IPS-18c (cell line): Measurements from ENCODE around the gene SHTN1.

ENCODE experiments used
- H3K4me3 ChIP-seq: 2 replicates; pipeline ENCODE4 v1.7.0; 2013; ENCODE audit warnings: low read depth, mild to moderate bottlenecking, low read length, moderate library complexity; ENCODE audit not compliant: insufficient read depth
- H3K9me3 ChIP-seq: one replicate; pipeline ENCODE4 v1.6.1; 2013; ENCODE audit warnings: mild to moderate bottlenecking, low read length, moderate library complexity; ENCODE audit not compliant: control insufficient read depth, insufficient read depth

SHTN1 gene

DNA sequence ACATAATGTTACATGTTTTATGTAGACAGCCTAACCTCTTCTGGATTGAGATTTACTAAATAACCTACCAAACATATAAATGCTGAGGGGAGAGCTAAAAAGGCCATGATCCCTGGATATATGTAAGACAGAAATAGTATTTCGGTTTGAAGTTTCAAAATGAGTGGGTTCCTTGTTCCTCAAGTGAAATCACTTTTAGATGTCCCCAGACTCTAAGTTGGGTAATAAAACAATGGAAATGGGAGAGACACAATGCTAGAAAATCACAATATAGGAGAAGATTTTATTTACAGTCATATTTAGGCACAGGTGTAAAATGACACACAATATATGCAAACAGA is 56.5 kb downstream of the SHTN1 start:
- Histone ChIP-seq H3K4me3 (no peak overlapping the region), H3K9me3 (no peaks in the 10 kb centered on the region)

- H3K4me3 ChIP-seq: no peak overlapping the region
- H3K9me3 ChIP-seq: no peaks in the 10 kb centered on the region
These were observed 57.0 kb downstream of the SHTN1 start for GRCh38 chr10:116947841-116948529.

GRCh38 chr10:116944911-116945310 is 60.1 kb downstream of the SHTN1 start:
- H3K4me3 ChIP-seq: no peak overlapping the region

DNA sequence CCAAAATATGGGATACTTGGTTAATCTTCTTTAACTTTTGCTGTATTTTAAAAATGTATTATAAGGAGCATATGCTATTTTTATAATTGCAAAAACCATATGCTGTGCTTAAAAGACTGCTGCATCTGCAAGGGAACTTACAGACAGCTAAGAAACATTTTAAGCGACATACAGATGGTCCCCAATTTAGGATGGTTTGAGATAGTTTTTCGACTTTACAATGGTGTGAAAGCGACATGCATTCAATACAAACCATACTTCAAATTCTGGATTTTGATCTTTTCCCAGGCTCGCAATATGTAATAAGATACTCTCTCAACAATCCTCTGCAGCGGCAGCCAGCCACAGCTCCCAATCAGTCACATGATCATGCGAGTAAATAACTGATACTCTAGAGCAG is 73.2 kb downstream of the SHTN1 start:
- Histone ChIP-seq H3K9me3 (no peaks in the 10 kb centered on the region), H3K4me3 (no peak overlapping the region)

More at GRCh38 chr10:116944911-116945310, 60.1 kb downstream of the SHTN1 start:
- H3K9me3 ChIP-seq: no peaks in the 10 kb centered on the region

- no peak overlapping the region for H3K4me3 ChIP-seq
These were observed 78.6 kb downstream of the SHTN1 start for GRCh38 chr10:116926426-116926825.

GRCh38 chr10:116925056-116925455 is 79.9 kb downstream of the SHTN1 start:
- Histone ChIP-seq H3K4me3 (no peak overlapping the region), H3K9me3 (no peaks in the 10 kb centered on the region)

More at GRCh38 chr10:116926426-116926825, 78.6 kb downstream of the SHTN1 start:
- no peaks in the 10 kb centered on the region for H3K9me3 ChIP-seq

- Histone ChIP-seq H3K4me3 (no peak overlapping the region), H3K9me3 (no peaks in the 10 kb centered on the region)
These were observed 85.3 kb downstream of the SHTN1 start for GRCh38 chr10:116919706-116920105.

GRCh38 chr10:116919164-116919563 is 85.8 kb downstream of the SHTN1 start:
- H3K4me3 ChIP-seq: no peak overlapping the region
- H3K9me3 ChIP-seq: no peaks in the 10 kb centered on the region

- Histone ChIP-seq H3K9me3 (no peaks in the 10 kb centered on the region), H3K4me3 (no peak overlapping the region)
These were observed 86.4 kb downstream of the SHTN1 start for GRCh38 chr10:116918583-116918982.

DNA sequence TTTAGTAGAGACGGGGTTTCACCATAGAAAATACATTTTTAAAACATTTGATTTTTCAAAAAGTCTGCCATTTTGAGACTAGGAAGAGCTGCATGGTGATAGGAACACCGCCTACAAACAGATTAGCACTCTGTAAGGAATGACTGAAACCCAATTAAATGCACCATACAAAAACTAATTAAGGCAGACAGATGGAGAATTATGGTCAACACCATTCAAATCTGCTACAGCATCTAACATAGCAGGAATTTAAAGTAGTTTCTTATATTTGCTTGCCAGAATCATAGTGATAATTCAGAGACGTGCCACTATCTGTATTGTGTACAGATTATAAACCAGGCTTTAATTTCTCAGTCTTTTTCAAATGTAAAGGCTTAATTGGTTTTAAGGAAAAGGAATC is 87.5 kb downstream of the SHTN1 start:
- Histone ChIP-seq H3K4me3 (no peak overlapping the region), H3K9me3 (no peaks in the 10 kb centered on the region)

DNA sequence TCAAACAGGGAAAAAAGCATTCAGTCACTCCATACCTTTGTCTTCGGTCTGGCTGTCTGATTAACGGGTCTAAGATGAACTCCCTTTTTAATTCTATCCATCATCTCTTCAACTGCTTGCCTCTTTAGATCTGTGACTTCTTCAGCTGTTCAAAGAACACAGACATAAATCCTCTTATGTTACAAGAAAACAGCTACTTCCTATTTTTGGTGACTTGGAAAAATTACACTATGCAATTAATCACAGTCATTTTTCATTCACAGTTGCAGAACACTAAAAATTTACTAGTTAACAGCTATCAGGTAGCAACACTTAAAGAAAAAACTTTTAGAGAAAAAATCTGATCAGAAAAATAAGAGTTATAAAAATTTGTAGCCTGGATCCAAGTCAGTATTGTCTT is 89.6 kb downstream of the SHTN1 start:
- Histone ChIP-seq H3K9me3 (no peaks in the 10 kb centered on the region), H3K4me3 (no peak overlapping the region)

DNA sequence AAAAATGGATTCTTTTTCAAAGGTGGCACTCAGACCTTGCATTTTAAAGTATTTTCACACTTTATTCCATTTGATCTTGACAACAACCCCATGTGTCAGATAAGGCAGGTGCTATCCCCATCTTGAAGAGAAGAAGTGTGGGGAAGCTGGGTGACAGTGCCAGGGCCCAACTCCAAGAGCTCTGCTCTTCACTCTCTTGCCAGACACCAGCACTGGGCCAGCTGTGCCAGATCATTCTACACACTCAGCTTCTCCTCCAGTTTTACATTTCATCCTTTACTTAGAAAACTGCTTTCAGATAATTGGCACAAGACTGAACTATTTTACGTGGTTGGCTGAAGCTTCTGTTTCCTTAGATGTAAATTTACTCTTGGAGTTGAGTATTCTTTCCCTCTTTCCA is 91.3 kb downstream of the SHTN1 start:
- Histone ChIP-seq H3K9me3 (no peaks in the 10 kb centered on the region), H3K4me3 (no peak overlapping the region)

GRCh38 chr10:116912162-116912561 is 92.8 kb downstream of the SHTN1 start:
- no peak overlapping the region for H3K4me3 ChIP-seq
- no peaks in the 10 kb centered on the region for H3K9me3 ChIP-seq

DNA sequence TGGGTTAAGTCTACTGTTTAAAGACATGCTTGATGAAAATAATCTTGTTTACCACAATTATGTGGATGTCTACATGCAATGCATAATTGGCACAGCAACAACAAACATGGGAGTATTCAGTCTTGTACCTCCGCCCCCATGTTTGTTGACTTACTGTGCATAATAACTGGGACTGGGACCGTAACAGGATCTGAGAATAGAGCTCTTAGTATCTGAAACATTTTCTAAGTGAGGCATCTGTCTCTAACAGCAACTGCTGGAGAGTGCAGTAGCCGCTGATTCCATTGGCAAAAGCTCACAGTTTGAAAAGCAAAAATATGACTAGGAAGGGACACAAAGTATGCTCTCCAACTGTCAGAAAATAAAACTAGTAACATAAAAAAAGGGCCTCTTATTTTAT is 94.1 kb downstream of the SHTN1 start:
- Histone ChIP-seq H3K4me3 (no peak overlapping the region), H3K9me3 (no peaks in the 10 kb centered on the region)

GRCh38 chr10:116909307-116909706 is 95.7 kb downstream of the SHTN1 start:
- H3K4me3 ChIP-seq: no peak overlapping the region
- no peaks in the 10 kb centered on the region for H3K9me3 ChIP-seq

GRCh38 chr10:116907245-116907987 is 97.6 kb downstream of the SHTN1 start:
- Histone ChIP-seq H3K9me3 (no peaks in the 10 kb centered on the region), H3K4me3 (no peak overlapping the region)

DNA sequence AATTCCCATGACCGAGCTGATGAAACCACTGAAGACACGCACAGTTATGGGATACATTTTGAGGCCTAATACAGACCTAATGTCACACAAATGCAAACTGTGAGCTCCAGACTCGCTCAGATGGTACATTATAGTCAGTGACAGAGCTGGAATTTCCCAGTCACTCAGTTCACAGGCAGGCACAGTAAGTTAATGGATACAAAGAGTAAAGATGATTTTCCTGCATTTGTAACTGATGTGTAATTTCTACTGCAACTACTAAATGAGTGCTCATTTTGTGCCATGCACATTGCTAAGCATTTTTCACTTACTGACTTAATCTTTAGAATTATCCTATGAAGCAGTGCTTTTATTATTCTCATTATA is 99.2 kb downstream of the SHTN1 start:
- Histone ChIP-seq H3K9me3 (no peaks in the 10 kb centered on the region), H3K4me3 (no peak overlapping the region)

GRCh38 chr10:116899626-116900025 is 105.4 kb downstream of the SHTN1 start:
- H3K9me3 ChIP-seq: no peaks in the 10 kb centered on the region
- no peak overlapping the region for H3K4me3 ChIP-seq

GRCh38 chr10:116893686-116894037 is 111.3 kb downstream of the SHTN1 start:
- no peaks in the 10 kb centered on the region for H3K9me3 ChIP-seq
- H3K4me3 ChIP-seq: no peak overlapping the region
